Stimulated activated CD8-positive, alpha-beta memory T cell treated with anti-CD3 and anti-CD28 coated beads, Interleukin-4, amount 100 ng/mL, for 48 hours (primary cell): ENCODE data around the gene CDH4.

Experiments used
- DNase-seq: peaks from one replicate; pipeline ENCODE4 v3.0.0-alpha.2; 2020

Gene CDH4

DNA sequence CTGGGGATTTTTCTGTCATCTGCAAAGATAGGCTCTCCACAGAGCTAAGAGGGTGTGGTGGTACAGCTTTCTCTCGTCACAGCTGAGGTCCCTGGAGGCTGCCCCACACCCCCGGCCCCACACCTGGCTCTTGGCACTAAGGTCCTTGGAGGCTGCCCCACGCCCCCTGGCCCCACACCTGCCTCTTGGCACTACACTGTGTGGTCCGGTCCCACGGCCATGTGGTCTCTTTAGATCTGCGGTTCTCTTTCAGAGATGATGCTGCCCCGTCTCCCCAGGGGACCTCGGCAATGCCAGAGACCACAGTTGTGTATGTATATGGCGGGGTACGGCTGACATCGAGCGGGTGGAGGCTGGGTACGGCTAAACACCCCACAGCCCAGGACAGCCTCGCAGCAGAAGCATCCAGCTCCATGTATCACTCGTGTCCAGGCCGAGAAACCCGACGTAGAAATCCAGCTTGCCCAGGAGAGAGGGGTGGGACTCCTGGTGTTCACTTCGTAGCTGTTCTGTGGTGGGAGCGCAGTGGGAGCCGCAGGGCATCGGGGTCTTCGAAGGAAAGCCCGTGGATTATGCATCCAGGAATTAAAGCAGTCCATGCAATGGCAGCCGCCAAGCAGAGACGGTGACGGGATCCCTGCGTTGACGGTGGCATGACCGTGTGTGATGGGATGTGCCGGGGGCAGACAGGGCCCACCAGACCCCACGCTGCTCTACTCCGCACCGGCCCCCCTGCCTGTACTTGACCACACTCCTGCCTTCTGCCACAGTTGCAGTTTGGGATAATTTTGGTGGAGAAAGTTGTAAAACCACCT is 292.1 kb downstream of the CDH4 start:
- DNase-seq = no peak

DNA sequence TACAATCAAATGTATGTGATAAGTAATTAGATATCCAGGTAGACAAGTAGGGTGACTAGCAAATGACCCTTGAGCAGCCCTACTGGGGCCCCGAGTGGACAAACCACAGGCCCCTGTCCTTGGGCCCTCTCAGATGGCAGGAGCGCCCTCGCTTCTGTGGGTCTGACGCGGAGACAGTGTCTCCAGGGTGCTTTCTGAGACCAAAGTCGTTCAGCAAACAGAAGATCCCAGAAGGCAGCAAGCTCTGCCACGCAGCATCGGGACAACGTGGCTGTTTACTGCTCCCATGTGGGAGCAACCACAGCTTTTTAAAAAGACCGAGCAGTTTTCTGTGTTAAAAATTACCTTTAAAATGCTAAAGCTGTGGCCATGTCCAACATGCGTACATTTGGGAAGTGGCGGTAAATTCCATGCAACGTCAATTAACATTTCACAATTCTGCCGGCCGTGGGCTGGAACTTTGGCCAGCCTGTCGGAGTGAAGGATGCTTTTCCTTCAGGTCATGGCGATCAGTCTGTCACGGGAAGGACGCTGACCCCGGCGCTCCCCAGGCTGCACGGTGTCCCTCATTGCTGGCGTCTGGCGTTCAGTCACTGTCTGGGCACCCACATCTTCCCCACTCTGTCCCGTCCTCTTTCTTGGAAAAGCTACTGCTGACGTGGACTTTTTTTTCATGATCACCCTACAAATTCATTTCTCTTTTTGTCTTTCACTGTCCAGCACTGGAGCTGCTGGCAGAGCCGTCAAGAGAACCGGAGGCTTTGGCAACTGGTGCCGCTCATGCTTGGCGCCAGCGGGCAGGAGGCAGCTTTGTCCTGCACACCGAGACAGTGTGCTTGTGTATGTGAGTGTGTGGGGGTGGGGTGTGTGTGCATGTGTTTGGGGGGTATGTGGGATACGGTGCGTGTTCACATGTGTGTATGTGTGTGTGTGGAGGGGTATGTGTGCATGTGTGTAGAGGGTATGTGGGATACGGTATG is 293.1 kb downstream of the CDH4 start:
- no peak for DNase-seq

DNA sequence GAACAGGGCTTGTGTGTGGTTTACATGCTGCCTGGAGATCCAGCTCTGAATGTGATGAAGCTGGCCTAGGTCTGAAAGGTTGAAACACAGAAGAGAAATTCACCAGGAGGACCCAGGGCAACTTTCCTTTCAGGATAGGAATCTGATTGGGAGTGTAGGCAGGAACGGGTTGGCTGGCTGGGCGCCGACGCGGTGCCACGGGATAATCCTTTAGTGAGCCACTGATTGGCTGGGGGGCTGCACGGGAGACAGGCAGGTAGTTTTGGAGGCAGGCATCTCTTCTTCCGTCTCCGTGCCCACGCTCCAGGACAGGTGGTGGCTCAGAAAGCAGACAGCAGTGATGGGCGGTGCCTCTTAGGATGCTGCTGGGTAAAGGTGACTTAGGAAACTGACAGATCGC is 294.6 kb downstream of the CDH4 start:
- no peak for DNase-seq

DNA sequence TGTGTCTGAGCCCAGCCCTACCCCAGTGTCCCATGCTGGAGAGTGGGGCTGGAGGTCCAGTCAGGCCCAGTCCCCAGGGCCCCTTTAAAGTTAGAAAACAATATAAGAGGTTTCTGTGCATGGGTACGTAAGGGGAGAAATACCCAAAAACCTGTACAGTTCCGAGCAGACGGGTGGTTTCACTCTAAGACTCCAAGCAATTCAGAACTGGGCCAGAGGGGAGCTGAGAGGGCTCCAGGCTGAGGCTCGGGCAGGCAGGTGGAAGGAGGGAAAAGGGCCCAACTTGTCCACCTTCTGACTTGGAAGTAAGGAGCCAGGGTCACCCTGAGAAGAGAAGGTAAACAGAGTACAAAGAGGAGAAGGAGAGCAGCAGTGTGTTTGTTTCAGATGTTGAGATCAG is 296.0 kb downstream of the CDH4 start:
- no peak for DNase-seq

DNA sequence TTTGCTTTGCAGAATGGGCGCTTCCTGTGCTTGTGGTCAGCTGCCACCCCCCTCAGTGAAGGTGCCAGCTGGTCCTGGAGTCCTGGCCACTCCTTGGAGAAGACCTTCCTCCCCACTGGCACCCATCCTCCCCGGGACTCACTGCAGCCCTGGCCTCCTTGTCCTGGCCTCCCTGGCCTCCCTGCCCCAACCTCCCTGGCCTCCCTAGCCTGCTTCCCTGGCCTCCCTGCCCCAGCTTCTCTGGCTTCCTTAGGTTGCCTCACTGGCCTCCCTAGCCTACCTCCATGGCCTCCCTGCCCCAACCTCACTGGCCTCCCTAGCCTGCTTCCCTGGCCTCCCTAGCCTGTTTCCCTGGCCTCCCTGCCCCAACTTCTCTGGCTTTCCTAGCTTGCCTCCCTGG is 297.8 kb downstream of the CDH4 start:
- DNase-seq = no peak

DNA sequence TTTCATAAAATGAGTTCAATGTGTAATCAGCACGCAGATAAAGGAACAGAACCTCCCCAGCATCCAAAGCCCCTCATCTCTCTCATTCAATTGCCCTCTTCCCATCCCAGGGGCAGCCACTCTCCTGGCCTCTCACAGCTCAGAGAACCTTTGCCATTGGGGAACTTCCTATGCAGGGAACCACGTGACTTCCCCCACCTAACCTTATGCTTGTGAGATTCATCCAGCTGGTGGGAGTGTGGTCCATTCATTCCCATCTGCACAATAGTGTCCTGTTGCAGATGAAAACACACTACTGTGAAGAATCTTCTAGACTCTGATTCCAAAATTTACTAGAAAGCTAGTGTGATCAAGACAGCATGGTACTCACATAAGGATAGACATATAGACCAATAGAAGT is 299.3 kb downstream of the CDH4 start:
- no peak for DNase-seq

DNA sequence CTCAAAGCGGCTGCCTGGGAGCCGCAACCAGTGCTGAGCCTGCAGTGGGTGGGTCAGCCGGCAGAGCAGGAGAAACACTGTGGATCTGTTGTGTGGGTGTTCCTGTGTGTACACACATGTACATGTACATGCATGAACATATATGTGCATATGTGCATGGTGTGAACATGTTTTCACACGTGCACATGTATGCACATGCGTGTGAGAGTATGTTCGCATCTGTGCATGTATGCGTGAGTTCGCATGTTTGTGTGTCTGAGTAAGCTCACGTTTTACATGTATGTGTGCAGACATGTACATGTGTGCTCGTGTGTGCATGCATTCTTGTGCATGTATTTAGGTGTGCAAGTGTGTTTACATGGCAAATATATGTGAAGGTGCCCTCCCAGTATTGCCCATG is 302.6 kb downstream of the CDH4 start:
- DNase-seq = no peak

DNA sequence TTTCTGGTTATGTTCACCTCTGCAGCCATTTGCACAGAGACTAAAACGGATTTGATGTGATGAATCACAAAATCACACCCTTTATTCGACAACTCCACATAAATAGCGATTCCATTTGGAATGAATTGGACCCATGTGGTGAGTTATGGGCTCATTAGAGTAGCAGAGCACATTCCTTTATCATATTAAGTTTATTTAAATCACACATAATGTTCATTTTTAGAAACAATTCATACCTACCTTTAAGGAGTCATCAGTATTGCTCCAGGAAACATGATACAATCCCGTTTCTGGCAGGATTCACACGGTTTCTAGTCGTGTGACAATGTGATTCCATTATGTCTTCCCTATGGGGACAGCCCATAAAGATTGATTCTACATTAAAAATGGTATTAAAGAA is 303.5 kb downstream of the CDH4 start:
- no peak for DNase-seq

DNA sequence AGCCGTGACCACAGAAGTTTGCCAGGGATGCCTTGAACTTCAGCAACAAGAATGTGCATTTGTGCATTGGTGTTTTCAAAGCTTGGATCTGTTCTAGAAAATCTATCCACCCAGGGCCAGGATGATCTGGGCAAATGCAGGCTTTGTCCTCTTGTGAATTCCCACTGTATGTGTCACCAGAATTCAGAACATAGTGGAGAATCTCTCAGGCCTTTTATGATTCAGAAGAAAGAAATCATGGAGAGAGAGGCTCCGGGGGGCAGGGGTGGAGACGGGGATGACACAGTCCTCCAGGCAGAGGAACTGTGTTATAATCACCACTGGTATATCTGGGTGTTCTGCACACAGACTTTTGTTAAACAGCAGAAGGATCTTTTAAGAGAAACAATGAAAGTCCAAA is 304.1 kb downstream of the CDH4 start:
- no peak for DNase-seq

DNA sequence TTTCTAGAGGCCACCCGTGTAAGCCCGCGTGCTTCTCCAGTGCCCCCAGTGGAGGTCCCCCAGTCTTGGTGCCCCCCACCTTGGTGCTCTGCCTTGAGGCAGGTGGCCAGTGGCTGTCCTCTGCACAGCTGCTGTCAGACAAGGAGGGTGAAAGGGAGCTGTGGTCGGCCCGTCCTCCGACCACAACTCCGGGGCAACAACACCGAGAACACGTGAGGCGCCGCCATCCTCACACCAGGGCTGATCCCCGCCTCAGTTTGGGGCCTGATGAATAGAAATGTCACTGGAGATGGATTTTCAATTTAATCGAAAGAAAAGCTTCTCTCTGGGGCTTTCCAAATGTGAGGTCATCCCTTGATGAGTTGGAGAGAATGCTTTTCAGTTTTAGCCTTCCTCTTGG is 304.6 kb downstream of the CDH4 start:
- no peak for DNase-seq

DNA sequence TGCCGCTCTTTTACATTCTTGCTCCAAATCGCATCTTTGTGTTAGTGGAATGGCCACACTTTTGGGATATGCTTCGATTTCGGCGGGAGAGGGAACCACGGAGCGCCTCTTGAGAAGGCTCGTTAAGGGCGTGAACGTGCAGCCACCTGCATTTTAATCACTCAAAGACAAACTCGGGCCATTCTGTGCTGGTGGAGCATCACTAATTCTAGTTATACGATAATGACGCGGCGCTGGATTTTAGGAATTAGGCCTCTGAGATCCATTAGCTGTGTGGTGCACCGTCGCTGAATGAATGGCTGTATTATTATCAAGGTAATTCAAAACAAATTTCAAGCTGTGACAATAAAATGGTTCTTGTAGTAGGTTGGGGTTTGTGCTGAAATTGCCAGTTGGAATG is 305.6 kb downstream of the CDH4 start:
- no peak for DNase-seq

DNA sequence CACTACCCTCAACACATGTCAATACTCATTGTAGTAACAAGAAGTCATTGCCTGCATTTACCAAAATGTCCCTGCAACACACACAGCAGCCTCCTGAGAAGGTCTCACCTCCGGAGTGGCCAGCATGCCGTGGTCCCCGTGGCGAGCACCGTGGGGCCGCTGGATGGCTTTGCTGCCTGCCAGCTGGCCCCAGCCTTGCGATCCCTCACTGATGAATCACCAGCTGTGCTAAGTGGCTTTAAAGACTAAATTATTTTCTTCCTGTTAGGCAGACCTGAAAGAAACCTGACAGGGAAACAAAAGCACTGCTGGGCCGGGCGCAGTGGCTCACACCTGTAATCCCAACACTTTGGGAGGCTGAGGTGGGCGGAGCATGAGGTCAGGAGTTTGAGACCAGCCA is 306.7 kb downstream of the CDH4 start:
- no peak for DNase-seq

DNA sequence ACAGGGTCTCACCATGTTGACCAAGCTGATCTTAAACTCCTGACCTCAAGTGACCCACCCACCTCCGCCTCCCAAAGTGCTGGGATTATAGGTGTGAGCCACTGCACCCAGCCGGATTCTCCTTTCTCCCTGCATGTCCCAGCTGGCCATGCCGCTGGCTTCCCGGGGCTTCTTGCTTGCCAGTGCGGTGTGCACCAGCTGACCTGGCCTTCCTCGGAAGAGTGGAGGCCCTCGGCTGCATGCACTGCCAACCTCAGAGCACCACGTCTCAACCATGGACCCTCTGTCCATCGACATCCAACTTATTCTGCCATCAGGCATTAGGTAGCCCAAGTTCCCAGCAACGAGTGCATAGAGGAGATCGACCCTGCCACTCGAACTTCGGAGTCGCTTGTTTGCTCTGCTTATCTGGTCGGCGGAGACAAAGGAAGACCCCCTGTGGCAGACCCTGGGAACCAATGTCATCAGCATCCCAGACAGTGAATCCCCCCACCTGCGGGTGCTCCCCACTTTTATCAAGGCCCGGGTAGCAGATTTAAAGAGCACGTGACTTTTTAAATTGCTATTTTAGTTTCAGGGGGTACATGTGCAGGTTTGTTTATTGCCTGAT is 307.8 kb downstream of the CDH4 start:
- no peak for DNase-seq

DNA sequence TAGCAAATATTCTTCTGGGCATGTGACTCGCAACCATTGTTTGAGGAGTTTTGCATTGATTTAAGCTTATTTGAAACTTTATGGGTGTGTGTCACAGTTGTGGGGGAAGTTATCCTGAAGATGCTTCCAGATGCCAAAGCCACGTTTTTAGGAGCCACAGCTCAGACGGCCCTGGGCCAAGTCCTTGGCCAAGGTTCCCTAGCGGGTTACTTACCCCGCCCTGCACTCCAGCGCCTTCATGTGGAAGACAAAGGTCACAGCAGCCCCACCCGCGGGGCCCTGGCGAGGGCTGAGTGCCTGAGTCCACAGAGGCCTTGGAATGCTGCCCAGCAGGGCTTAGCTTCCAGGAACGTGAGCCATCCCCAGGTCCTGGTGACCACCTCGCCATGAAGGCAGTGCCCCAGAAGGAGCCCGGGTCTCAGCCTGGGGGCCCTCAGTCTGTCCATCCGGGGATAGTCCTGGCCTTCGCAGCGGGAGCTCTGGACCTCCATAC is 308.3 kb downstream of the CDH4 start:
- no peak for DNase-seq

DNA sequence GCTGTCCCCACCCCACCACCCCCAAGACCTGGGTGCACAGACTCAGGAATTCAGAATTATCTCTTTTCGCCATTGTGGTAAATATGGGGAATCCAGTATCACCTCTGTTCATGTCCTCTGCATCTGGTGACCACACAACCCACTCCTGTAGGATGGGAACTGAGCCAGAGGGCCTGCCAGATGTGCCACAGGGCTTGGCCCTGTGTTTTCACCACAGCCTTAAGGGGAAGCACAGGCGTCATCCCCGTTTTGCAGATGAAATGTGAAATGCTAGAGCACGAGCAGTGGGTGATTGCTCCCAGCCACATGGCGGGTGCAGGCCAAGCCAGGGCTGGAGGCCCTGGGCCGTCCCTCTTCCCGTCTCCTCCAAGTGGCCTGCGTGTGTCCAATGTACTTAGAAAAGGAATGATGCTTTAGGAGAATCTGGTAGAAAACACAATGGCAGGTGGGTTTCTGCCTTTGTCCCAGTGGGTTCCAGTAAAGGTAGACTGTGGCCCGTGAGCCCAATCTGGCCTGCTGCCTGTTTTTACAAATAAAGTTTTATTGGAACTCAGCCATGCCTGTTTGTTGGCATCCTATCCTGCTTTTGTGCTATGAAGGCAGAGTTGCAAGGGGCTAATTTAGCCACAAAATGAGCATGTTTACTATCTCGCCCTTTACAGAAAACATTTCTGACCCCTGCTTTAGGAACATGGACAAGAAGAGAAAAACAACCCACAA is 309.2 kb downstream of the CDH4 start:
- no peak for DNase-seq

DNA sequence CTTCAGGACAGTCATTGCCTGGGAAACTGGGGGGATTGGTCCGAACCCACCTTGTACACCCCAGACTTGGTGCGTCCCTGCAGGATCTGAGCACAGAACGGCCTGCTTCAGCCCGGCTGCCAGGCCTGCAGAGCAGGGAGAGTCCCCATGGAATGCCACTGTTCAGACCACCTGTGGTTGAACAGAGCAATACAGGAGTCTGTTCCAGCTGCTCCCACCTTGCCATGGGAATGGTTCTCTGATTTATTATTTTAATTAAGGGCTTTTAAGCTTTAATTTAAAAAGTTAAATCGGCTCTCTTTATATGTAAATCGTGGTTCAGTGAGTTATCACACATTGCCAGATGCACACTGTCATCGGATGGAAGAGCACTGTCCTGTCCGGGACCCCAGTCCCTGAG is 310.4 kb downstream of the CDH4 start:
- DNase-seq = no peak

DNA sequence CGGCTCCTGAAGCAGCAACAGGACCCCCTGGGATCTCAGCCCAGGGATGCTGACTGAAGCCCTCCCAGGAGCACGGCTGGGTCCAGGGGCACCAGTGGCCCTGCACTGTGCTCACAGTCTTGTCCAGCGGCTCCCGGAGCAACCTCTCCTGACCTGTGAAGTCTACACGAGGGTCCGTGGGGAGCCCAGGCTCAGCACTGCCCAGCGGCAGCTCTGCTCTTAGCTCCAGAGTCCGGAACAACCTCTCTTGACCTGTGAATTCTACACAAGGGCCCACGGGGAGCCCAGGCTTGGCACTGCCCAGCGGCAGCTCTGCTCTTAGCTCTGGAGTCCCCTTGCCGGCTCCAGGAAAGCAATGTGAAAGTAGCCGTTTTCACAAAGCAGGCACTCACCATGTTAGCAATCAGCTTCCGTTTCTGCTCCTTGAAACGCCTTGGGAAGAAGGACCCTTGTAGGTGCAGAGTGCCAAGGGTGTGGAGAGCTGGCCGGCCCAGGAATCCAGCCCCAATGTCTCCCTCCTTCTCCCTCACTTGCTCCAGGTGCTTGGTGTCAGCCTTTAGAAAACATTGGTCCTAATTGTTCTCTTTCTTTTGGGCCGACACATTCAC is 310.9 kb downstream of the CDH4 start:
- DNase-seq = no peak

DNA sequence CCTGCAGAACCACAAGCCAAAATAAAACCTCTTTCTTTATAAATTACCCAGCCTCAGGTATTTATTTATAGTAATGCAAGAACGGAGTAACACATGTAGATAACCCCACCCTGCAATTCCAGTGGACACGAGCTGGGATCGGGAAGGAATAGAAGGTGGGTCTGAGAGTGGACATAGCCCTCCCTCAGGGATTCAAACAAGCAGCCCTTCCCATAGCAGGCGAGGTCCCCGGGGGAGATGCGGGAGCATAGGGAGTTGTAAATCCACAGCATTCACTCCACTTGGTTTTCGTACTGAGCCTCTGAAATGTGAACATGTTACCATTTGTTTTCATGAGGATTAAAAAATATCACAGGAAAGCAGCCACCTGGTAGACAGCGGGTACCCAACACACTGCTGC is 312.6 kb downstream of the CDH4 start:
- no peak for DNase-seq

DNA sequence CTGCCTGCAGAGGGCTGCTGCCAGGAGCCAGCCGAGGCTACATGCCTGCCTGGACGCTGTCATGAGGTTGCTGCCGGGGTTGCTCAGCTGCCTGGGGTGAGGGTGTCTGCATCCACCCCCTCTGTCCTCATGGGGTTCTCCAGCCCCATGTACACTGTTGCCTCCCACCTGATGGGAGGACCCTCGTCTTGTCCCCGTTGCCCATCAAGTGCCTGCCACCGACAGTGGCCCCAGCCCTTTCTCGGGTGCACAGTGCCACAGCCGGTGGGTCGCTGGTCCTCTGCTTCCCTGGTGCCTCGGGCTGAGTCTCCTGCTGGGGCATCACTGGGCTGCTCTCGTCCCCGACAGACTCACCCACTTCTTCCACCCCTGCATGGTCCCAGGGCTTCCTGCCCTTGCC is 313.7 kb downstream of the CDH4 start:
- DNase-seq = no peak

DNA sequence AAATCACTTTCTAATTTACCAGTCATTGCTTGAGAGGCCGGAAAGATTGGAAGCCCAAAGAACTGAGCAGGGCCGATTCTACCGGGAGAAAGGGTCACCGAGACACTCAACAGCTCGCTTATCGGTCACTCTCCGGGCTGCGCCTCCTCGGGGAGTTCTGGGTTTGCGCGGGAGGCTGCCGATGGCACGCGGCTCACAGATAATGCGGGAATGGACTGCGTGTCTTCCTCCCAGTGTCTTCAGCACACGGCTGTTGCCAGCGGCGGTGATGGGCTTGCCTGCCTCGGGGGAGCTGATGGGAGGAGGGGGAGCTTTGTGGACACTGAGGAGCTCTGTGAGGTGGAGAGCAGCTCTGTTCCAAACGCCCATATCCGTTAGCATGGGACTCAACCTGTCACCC is 314.6 kb downstream of the CDH4 start:
- no peak for DNase-seq

DNA sequence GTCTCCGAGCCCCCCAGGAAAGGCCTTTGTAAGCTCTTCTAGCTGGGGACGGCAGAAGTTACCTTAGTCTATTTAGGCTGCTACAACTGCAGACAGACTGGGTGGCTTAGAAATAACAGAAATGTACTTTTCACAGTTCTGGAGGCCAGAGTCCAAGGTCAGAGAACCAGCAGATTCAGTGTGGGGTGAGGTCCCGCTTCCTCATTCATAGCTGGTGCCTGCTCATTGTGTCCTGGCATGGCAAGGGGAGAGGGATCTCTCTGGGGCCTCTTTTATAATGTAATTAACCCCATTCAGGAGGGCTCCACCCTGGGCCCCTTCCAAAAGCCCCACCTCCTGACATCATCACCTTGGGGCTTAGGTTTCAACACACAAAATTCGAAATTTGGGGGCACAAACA is 315.1 kb downstream of the CDH4 start:
- DNase-seq = no peak

DNA sequence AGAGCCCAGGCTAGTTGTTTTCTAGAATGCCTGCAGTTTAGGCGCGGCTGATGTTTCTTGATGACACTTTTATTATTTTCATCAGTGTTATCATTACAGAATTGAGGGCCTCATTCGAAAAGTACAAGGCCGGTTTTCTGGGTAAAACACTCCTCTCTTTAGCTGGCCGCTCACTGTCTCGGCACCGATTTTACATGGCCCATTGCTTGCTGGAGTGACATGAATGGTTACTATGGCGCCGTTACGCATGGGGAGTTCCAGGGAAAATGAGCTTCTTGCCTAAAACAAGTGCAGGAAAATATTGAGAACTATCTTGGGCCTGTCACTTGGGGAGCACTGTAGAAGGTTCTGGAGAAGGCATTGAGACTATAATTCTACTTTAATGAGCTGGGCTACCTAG is 317.8 kb downstream of the CDH4 start:
- DNase-seq = no peak
